Lung microvascular endothelial cell (primary cell): ENCODE results near the gene HEPACAM. TPM values are rescaled to one million over a fixed set of nuclear protein-coding genes. Genes with fewer than 3 reads are reported as not detected.

Source experiments
- DNase-seq, 2 donors: peaks; one replicate each; pipeline versions ENCODE4 v3.0.0 to v3.0.0-alpha.2; 2010; ENCODE audit warnings: low read depth in 2 of 2
- total RNA-seq: library from RNA; depleted of rRNA; stranded (reverse); fragments of >200 nt; gene quantifications from 2 replicates; pipeline ENCODE4 v1.2.1, GENCODE V29; 2014

The HEPACAM gene
- total RNA-seq, 1 donor from 2014 or later, result under 0.01 TPM

- no peak for DNase-seq
Observed at GRCh38 chr11:124886978-124887666, 48.7 kb downstream of the HEPACAM start.

DNA sequence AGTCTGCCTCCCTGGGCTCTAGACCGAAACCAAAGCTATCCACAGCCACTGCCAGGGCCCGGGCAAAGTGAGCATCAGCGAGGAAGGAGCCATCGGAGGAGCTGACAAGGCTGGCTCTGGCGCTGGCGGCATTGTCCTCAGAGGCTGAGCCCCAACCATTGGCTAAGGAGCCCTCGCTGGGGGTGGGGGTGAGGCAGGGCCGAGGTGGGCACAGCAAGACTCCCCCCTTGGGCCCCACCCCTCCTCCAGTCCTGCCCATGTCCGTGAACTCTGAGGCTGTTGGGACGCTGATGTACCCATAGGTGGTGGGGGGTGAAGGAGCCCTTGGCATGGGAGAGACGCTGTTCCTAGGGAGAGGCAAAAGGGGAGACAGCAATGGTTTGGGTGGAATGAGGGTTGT is 49.4 kb downstream of the HEPACAM start:
- no peak for DNase-seq

- no peak for DNase-seq
Observed at GRCh38 chr11:124884869-124885479, 50.9 kb downstream of the HEPACAM start.

GRCh38 chr11:124884340-124884739 is 51.5 kb downstream of the HEPACAM start:
- DNase-seq, result no peak

- DNase-seq, result peak in 1 of 2 donors; percentile 68
Observed at GRCh38 chr11:124882339-124883071, 53.3 kb downstream of the HEPACAM start.

- no peak for DNase-seq
Observed at GRCh38 chr11:124880958-124881357, 54.9 kb downstream of the HEPACAM start.

GRCh38 chr11:124880290-124880611 is 55.6 kb downstream of the HEPACAM start:
- DNase-seq, result peak in 1 of 2 donors; percentile 70

- DNase-seq, result peak in 1 of 2 donors; percentile 47
Observed at GRCh38 chr11:124879493-124880289, 56.2 kb downstream of the HEPACAM start.

DNA sequence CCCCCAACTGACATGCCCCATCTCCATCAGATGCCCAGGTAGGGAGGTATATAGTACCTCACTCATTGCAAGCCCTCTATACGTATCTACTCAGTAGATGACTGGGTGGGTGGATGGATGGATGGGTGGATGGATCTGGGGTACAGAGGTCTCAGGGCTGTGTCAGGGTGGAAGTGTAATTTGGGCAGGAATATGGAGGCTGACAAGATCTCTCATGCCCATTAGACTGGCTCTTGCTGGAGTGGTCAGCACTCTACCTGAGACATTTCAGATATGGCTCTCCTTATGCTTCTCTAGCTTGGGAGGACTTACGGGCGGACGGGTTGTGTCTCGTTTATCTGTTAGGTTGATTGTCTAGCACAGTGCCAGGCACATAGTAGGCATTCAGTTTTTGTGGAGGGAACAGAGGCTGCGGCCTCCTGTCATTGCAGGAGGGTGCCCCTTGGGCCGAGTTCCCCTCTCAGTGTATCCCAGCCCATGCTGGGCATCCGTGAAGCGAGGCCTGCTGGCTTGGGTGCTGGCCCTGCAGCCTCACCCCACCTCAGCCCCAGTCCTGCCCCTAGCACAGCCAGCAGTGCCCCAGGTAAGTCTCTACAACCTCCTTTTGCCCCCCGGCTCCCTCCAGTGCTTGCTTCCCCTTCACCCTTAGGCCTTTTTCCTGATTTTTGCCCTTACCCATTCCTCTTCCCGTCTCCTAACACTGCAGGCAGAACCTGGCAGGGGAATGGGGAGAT is 56.9 kb downstream of the HEPACAM start:
- DNase-seq, result peak in 1 of 2 donors; percentile 30

- peak in 1 of 2 donors; percentile 28 for DNase-seq
Observed at GRCh38 chr11:124877910-124878758, 57.7 kb downstream of the HEPACAM start.

DNA sequence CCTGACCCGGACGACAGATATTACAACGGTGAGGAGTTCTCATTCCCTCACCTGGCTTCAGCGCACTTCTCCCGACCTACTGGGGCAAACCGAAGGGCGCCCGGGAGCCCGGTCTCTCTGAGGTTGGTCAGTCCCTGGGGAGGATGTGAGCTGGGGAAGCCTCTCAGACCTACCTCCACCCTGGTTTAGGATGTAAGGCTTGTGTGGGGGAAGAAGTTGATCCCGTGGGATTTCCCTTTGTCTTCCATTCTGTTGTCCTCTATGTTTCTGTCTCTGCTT is 58.3 kb downstream of the HEPACAM start:
- DNase-seq, result no peak

- DNase-seq, result peak in 1 of 2 donors; percentile 41
Observed at GRCh38 chr11:124876818-124877630, 58.8 kb downstream of the HEPACAM start.

GRCh38 chr11:124875943-124876817 is 59.7 kb downstream of the HEPACAM start:
- DNase-seq, result peak; percentile 91 to 95

GRCh38 chr11:124875401-124875800 is 60.4 kb downstream of the HEPACAM start:
- DNase-seq, result no peak

DNA sequence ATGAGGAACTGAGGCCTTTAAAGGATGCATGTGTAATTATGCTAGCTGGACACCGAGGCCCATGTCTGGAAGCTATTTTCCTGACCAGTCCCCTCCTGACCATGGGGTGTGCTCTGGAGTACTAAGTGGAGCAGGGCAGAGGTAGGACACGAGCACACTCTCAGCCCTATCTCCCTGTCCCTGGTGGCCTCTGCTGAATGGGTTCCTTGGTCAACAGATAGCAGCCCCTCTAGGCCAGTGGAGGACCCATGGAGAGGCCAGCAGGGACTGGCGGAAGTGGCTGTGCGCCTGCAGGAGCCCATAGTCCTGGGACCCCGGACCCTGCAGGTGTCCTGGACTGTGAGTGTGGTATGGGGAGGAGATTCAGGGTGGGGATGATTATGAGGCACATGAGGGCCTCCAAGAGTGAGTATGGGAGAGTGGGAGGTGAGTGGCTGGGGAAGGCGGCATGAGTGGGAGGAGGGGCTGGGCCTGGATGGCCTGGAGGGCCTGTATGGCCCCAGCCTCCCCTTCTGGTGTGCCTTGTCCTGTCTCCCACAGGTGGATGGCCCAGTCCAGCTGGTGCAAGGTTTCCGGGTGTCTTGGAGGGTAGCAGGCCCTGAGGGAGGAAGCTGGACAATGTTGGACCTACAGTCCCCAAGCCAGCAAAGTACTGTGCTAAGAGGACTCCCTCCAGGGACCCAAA is 61.1 kb downstream of the HEPACAM start:
- DNase-seq, result no peak

DNA sequence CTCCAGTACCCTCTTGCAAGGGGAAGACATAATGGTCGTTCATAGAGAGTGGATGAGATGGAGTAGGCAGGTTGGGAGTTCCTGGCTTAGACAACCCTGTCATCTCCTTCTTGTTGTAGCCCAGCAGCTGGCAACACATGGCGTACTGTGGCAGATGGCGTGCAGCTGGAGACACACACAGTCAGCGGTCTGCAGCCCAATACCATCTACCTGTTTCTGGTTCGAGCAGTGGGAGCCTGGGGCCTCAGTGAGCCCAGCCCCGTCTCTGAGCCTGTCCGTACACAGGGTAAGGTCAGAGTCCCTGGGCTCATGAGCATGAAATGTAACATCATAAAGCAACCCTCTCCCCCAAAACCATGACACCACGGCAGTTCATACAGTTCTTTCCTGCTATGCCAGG is 61.9 kb downstream of the HEPACAM start:
- DNase-seq, result no peak

DNA sequence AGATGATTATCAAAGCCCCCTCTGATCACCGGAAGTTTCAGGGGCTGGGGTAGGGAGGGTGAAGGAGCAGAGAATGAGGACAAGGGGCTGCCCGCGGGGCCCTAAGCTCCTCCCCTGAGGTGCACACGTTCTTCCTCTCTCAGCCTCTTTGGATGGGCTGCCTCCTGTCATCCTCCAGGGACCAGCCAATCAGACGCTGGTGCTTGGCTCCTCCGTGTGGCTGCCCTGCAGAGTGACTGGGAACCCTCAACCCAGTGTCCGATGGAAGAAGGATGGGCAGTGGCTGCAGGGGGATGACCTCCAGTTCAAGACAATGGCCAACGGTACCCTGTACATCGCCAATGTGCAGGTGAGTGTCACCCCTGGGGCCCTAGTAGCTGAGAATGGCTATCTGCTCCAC is 63.1 kb downstream of the HEPACAM start:
- no peak for DNase-seq

GRCh38 chr11:124872280-124872679 is 63.6 kb downstream of the HEPACAM start:
- no peak for DNase-seq
